HG02884 (cell line): ENCODE data around the gene SAC3D1.

Experiments
- ATAC-seq: cut with Tn5 transposase; IDR thresholded peaks from one replicate; pipeline ENCODE4 v1.9.1; 2021; ENCODE audit warnings: mild to moderate bottlenecking, moderate library complexity; ENCODE audit not compliant: unreplicated experiment

SAC3D1 gene

DNA sequence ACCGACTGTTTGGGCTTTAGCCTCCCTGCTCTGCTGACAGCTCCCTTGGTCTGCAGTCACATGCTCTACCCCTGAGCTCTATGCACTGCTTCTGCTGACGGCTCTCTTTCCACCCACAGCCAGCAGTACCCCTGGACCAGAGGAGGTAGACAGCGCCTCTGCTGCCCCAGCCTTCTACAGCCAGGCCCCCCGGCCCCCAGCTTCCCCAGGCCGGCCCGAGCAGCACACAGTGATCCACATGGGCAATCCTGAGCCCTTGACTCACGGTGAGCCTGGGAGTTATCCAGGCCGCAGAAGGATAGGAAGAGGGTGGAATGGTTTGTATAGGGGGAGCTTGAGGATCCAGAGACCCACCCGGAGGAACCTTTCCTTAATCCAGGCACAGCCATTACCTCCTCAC, 45.8 kb downstream of the SAC3D1 start:
- no peak for ATAC-seq

DNA sequence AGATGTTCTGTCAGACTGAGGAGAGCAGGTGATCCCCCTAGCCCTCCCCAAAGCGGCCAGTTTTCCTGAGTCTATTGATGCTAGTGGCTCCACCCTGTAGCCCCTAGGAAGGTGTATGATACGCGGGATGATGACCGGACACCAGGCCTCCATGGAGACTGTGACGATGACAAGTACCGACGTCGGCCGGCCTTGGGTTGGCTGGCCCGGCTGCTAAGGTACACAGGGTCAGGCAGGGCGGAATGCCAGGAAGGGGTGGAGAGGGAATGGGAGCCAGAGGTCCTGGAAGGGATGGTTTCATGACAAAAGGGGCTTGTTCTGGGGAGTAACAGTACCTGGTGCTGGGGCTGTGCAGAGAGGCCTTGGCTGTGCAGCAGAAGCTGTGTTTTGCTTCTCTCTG, 46.2 kb downstream of the SAC3D1 start:
- no peak for ATAC-seq

DNA sequence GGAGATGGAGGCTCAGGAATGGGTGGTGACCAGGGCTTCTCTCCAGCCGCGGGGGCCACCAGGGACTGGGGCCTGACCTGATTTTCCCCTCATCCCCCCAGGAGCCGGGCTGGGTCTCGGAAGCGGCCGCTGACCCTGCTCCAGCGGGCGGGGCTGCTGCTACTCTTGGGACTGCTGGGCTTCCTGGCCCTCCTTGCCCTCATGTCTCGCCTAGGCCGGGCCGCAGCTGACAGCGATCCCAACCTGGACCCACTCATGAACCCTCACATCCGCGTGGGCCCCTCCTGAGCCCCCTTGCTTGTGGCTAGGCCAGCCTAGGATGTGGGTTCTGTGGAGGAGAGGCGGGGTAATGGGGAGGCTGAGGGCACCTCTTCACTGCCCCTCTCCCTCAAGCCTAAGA, 46.8 kb downstream of the SAC3D1 start:
- ATAC-seq = no peak

GRCh38 chr11:65089621-65090020, 48.6 kb downstream of the SAC3D1 start:
- ATAC-seq = no peak

GRCh38 chr11:65090628-65091027, 49.6 kb downstream of the SAC3D1 start:
- no peak for ATAC-seq
